ENCODE measurements around the gene LAGE3.

Gene LAGE3

DNA sequence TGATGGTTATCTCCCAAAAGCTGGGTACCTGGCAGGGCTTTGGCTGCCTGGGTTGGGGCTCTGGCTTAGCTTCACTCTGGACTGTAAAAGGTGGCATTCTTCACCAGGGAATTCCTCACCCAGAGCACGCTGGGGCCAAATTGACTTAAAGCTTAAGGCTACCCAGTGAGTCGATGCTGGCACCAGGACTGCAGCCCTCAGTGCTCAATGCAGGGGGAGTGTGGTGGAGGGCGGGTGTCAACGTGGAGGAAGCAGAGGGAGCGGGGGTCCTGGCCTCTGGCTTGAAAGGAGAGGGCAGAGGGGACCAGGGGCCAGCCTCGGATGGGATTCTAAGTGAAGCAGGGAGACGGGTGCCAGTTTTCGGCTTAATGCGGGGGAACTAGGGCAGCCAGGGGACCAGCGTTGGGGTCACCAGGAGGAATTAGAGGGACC, 35.6 kb downstream of the LAGE3 start:
- no peak for TF ChIP-seq CTCF (IDR thresholded peaks at IDR 0.05; ENCODE audit: unreplicated experiment in 3 of 3)
- H3K27me3 Mint-ChIP-seq (ENCODE audit: low read depth) = no peaks in the 10 kb centered on the region
- H3K9me3 Mint-ChIP-seq = peaks cover 13% of the 10 kb centered on the region
- H3K4me3 Mint-ChIP-seq = peak overlapping the region; percentile 79 to 84 (median 82)
- peak overlapping the region; percentile 31 to 72 (median 42) for H3K27ac Mint-ChIP-seq
- H3K36me3 Mint-ChIP-seq (ENCODE audit: low read depth) = peaks cover 15% of the 10 kb centered on the region
- H3K4me1 Mint-ChIP-seq = no peaks in the 10 kb centered on the region

DNA sequence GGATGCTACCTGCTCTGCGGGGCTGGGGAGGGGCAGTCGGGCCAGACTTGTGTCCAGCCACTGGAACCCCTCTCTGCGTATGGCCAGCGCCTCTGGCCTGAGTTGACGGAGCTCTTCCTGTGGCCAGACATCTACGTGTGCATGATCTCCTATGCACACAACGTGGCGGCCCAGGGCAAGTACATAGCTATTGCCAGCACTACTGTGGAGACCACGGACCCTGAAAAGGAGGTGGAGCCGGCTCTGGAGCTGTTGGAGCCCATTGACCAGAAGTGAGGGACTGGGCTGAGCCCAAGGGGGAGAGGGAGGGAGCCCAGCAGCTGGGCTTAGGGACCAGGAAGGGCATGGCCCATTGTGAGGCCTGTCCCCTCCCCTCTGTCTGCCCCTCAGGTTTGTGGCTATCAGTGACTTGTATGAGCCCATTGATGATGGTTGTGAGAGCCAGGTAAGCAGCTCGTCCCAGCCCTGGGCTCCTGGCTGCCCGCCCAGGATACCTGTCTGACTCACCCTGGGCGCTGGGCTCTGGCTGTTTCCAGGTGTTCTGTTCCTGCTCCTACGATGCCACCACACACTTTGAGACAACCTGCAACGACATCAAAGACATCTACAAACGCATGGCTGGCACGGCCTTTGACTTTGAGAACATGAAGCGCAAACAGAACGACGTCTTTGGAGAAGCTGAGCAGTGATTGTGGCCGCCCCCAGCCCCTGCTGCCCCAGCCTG, 36.9 kb downstream of the LAGE3 start:
- peak overlapping the region in 2 of 3 experiments; percentile 23 to 50 for H3K4me3 Mint-ChIP-seq
- peaks cover 17% of the 10 kb centered on the region for H3K9me3 Mint-ChIP-seq
- H3K4me1 Mint-ChIP-seq = peaks cover 6% of the 10 kb centered on the region
- H3K36me3 Mint-ChIP-seq (ENCODE audit: low read depth) = peaks cover 19% of the 10 kb centered on the region
- H3K27me3 Mint-ChIP-seq (ENCODE audit: low read depth) = no peaks in the 10 kb centered on the region
- H3K27ac Mint-ChIP-seq = no peak overlapping the region
- no peak for TF ChIP-seq CTCF (IDR thresholded peaks at IDR 0.05; ENCODE audit: unreplicated experiment in 3 of 3)

GRCh38 chrX:154441564-154441963, 37.5 kb downstream of the LAGE3 start:
- no peaks in the 10 kb centered on the region for H3K27me3 Mint-ChIP-seq (ENCODE audit: low read depth)
- no peak overlapping the region for H3K27ac Mint-ChIP-seq
- peaks cover 6% of the 10 kb centered on the region for H3K4me1 Mint-ChIP-seq
- H3K4me3 Mint-ChIP-seq = peak overlapping the region; percentile 23 to 50 (median 31)
- no peak for TF ChIP-seq CTCF (IDR thresholded peaks at IDR 0.05; ENCODE audit: unreplicated experiment in 3 of 3)
- peaks cover 19% of the 10 kb centered on the region for H3K36me3 Mint-ChIP-seq (ENCODE audit: low read depth)
- peaks cover 14% of the 10 kb centered on the region for H3K9me3 Mint-ChIP-seq

DNA sequence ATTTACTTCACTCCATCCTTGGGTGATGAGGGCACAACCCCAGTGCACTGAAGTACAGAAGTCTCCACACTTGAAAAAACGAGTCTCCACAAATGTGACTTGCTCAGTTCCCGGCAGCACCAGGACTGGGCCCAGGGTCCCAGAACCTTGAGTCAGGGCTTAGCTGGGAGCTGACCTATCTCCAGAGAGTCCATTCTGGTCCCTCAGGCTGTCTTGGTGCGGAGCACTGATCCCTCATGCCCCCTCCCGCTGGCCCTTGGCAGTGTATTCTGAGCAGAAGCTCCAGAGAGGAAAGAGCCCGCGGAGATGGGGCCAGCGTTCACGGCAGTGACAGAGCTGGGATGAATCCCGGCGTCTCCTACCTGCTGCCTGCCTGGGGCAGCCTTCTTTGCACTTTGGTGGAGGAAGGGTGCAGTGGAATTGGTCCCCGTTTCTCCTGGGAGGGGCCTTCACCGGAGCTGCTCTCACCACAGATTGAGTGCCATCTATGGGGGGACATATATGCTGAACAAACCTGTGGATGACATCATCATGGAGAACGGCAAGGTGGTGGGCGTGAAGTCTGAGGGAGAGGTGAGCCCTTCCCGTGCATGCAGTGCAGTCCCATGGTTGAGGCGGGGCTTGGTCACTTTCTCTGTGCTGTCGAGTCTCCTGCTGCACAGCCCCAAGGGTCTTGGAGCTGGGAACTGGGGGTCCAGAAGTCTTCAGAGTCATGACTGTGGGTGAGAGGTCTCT, 38.3 kb downstream of the LAGE3 start:
- no peaks in the 10 kb centered on the region for H3K27me3 Mint-ChIP-seq (ENCODE audit: low read depth)
- peak overlapping the region; percentile 3 to 30 (median 15) for H3K4me3 Mint-ChIP-seq
- peaks cover 15% of the 10 kb centered on the region for H3K9me3 Mint-ChIP-seq
- TF ChIP-seq CTCF (IDR thresholded peaks at IDR 0.05; ENCODE audit: unreplicated experiment in 3 of 3) = no peak
- no peak overlapping the region for H3K27ac Mint-ChIP-seq
- peaks cover 11% of the 10 kb centered on the region for H3K4me1 Mint-ChIP-seq
- peaks cover 19% of the 10 kb centered on the region for H3K36me3 Mint-ChIP-seq (ENCODE audit: low read depth)

- H3K4me3 Mint-ChIP-seq = peak overlapping the region; percentile 41 to 57 (median 47)
- no peak for TF ChIP-seq CTCF (IDR thresholded peaks at IDR 0.05; ENCODE audit: unreplicated experiment in 3 of 3)
- no peaks in the 10 kb centered on the region for H3K27me3 Mint-ChIP-seq (ENCODE audit: low read depth)
- peaks cover 27% of the 10 kb centered on the region for H3K36me3 Mint-ChIP-seq (ENCODE audit: low read depth)
- peaks cover 15% of the 10 kb centered on the region for H3K9me3 Mint-ChIP-seq
- no peak overlapping the region for H3K27ac Mint-ChIP-seq
- peaks cover 11% of the 10 kb centered on the region for H3K4me1 Mint-ChIP-seq
Observed at GRCh38 chrX:154439841-154440240, 39.2 kb downstream of the LAGE3 start.
